Measurements from ENCODE around the gene PAGE1. TPM values are rescaled to one million over a fixed set of nuclear protein-coding genes. Genes with fewer than 3 reads are reported as not detected.

PAGE1 gene
- total RNA-seq, 1 experiment from 2014 or later, result not detected

DNA sequence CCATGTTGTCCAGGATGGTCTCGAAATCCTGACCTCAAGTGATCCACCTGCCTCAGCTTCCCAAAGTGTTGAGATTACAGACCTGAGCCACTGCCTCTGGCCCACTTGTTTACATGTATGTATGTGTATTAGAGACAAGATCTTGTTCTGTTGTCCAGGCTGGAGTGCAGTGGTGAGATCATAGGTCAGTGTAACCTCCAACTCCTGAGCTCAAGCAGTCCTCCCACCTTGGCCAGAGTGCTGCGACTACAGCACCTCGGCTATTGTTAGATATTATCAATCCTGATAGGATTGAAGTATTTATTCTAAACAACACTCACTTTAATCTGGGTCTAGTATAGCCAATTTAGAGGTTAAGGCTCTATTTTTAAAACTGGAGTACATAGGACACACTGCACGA is 36.0 kb downstream of the PAGE1 start:
- intact Hi-C loops (cut with micrococcal nuclease; ENCODE audit: unreplicated experiment), result no loop called here

DNA sequence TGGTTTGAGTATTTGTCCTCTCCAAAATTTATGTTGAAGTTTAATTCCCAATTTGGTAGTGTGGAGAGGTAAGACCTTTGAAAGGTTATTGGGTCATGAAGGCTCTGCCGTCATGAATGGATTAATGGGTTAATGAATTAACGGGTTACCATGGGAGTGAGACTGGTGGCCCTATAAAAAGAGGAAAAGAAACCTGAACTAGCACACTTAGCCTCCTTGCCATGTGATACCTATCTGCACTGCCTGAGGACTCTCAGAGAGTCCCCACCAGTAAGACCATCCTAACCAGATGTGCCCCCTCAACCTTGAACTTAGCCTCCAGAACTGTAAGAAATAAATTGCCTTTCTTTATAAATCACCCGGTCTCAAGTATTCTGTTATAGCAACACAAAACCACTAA is 39.3 kb downstream of the PAGE1 start:
- intact Hi-C loops (cut with micrococcal nuclease; ENCODE audit: unreplicated experiment), result no loop called here
- BruUV-seq (replicated peaks), result no TSS peak
- no peak for DNase-seq (ENCODE audit: low spot score)
- Histone ChIP-seq H3K4me3 (ENCODE audit: low read depth, low read length, poor library complexity, severe bottlenecking) (no peak overlapping the region), H3K27me3 (replicated peaks; ENCODE audit: insufficient read depth, low read depth, low read length, poor library complexity) (no peaks in the 10 kb centered on the region), H3K4me1 (ENCODE audit: insufficient read depth, low read length, poor library complexity, severe bottlenecking) (no peaks in the 10 kb centered on the region), H3K9me3 (ENCODE audit: low read depth, low read length, poor library complexity, severe bottlenecking) (no peaks in the 10 kb centered on the region), H3K36me3 (ENCODE audit: insufficient read depth, low read length, poor library complexity, severe bottlenecking) (no peaks in the 10 kb centered on the region), H3K27ac (ENCODE audit: low read depth, low read length, poor library complexity, severe bottlenecking) (no peak overlapping the region)
- POLR2A ChIA-PET (ENCODE audit: low non-redundant PET), result no interaction called here
- CTCF ChIA-PET, result no interaction called here
- no peak for TF ChIP-seq EZH2 (IDR thresholded peaks at IDR 0.05; ENCODE audit: borderline replicate concordance, low read depth, low read length, poor library complexity, severe bottlenecking)
- TF ChIP-seq, protein P1, sequence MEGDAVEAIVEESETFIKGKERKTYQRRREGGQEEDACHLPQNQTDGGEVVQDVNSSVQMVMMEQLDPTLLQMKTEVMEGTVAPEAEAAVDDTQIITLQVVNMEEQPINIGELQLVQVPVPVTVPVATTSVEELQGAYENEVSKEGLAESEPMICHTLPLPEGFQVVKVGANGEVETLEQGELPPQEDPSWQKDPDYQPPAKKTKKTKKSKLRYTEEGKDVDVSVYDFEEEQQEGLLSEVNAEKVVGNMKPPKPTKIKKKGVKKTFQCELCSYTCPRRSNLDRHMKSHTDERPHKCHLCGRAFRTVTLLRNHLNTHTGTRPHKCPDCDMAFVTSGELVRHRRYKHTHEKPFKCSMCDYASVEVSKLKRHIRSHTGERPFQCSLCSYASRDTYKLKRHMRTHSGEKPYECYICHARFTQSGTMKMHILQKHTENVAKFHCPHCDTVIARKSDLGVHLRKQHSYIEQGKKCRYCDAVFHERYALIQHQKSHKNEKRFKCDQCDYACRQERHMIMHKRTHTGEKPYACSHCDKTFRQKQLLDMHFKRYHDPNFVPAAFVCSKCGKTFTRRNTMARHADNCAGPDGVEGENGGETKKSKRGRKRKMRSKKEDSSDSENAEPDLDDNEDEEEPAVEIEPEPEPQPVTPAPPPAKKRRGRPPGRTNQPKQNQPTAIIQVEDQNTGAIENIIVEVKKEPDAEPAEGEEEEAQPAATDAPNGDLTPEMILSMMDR (conservative IDR thresholded peaks at IDR 0.05; ENCODE audit: low read depth, low read length), result no peak

More for the DNA sequence above, 36.0 kb downstream of the PAGE1 start:
- ChIA-PET CTCF (no interaction called here), POLR2A (ENCODE audit: low non-redundant PET) (no interaction called here)
- H3K9me3 ChIP-seq (ENCODE audit: low read depth, low read length, poor library complexity, severe bottlenecking), result no peaks in the 10 kb centered on the region
- H3K4me1 ChIP-seq (ENCODE audit: insufficient read depth, low read length, poor library complexity, severe bottlenecking), result no peaks in the 10 kb centered on the region
- no peak overlapping the region for H3K4me3 ChIP-seq (ENCODE audit: low read depth, low read length, poor library complexity, severe bottlenecking)
- no peaks in the 10 kb centered on the region for H3K36me3 ChIP-seq (ENCODE audit: insufficient read depth, low read length, poor library complexity, severe bottlenecking)
- no peaks in the 10 kb centered on the region for H3K27me3 ChIP-seq (replicated peaks; ENCODE audit: insufficient read depth, low read depth, low read length, poor library complexity)
- BruUV-seq (replicated peaks), result no TSS peak
- TF ChIP-seq, protein P1 (conservative IDR thresholded peaks at IDR 0.05; ENCODE audit: low read depth, low read length), result no peak
- TF ChIP-seq EZH2 (IDR thresholded peaks at IDR 0.05; ENCODE audit: borderline replicate concordance, low read depth, low read length, poor library complexity, severe bottlenecking), result no peak
- DNase-seq (ENCODE audit: low spot score), result no peak
- no peak overlapping the region for H3K27ac ChIP-seq (ENCODE audit: low read depth, low read length, poor library complexity, severe bottlenecking)

DNA sequence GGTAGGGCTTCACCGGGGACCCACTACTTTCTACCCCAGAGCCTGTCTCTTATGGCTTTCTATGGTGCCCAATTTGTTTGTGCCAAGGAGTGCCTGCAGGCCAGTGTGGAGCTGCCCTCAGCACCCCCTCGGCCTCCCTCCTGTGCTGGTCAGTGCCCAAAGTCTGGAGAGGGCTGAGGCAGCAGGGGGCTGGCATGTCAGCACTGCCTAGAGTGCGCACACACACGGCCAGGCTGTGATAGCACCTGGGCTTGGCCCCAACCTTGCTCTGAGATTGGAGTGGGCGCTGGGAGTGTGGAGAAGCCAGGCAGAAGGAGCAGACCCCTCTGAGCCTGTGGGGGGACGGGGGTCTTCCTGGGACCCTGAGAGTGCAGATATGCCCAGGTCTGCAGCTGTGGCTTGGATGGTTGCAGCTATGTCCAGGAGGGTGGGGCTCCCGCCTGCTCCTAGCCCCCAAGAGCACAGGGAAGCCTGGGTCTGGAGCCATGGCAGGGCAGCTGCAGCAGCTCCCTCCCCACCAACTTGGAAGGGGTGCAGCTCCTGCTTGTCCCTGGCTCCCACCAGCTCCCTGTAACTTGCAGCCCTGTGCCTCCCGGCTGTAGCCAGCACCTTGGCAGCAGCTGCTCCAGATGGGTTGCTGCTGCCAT is 50.7 kb downstream of the PAGE1 start:
- DNase-seq (ENCODE audit: low spot score), result no peak
- Histone ChIP-seq H3K4me1 (ENCODE audit: insufficient read depth, low read length, poor library complexity, severe bottlenecking) (no peaks in the 10 kb centered on the region), H3K36me3 (ENCODE audit: insufficient read depth, low read length, poor library complexity, severe bottlenecking) (no peaks in the 10 kb centered on the region), H3K27me3 (replicated peaks; ENCODE audit: insufficient read depth, low read depth, low read length, poor library complexity) (peaks cover 3% of the 10 kb centered on the region), H3K27ac (ENCODE audit: low read depth, low read length, poor library complexity, severe bottlenecking) (no peak overlapping the region), H3K4me3 (ENCODE audit: low read depth, low read length, poor library complexity, severe bottlenecking) (no peak overlapping the region), H3K9me3 (ENCODE audit: low read depth, low read length, poor library complexity, severe bottlenecking) (no peaks in the 10 kb centered on the region)
- CTCF ChIA-PET, result no interaction called here
- POLR2A ChIA-PET (ENCODE audit: low non-redundant PET), result no interaction called here
- intact Hi-C loops (cut with micrococcal nuclease; ENCODE audit: unreplicated experiment), result no loop called here
- no TSS peak for BruUV-seq (replicated peaks)
- no peak for TF ChIP-seq EZH2 (IDR thresholded peaks at IDR 0.05; ENCODE audit: borderline replicate concordance, low read depth, low read length, poor library complexity, severe bottlenecking)
- TF ChIP-seq, protein P1 (conservative IDR thresholded peaks at IDR 0.05; ENCODE audit: low read depth, low read length), result no peak

Other genes starting within 250 kb of the PAGE1 start
- gene GAGE12C, start 163.8 kb downstream of the PAGE1 start, total RNA-seq (2021), result not detected in 2 replicates
- gene GAGE12D, start 154.3 kb downstream of the PAGE1 start, total RNA-seq (2021), result not detected in 2 replicates
- gene GAGE12E, start 144.7 kb downstream of the PAGE1 start, total RNA-seq (2021), result not detected in 2 replicates
- not detected in 2 replicates for gene GAGE12F, start 135.1 kb downstream of the PAGE1 start, total RNA-seq (2021)
- gene GAGE12G, start 125.6 kb downstream of the PAGE1 start, total RNA-seq (2021), result not detected in 2 replicates
- not detected in 2 replicates for gene GAGE12H, start 116.0 kb downstream of the PAGE1 start, total RNA-seq (2021)
- not detected in 2 replicates for gene GAGE2A, start 106.5 kb downstream of the PAGE1 start, total RNA-seq (2021)
- not detected in 2 replicates for gene GAGE1, start 97.0 kb downstream of the PAGE1 start, total RNA-seq (2021)
- gene PAGE4, start 133.3 kb upstream of the PAGE1 start, total RNA-seq (2021), result not detected in 2 replicates
- gene USP27X, start 183.5 kb upstream of the PAGE1 start, total RNA-seq (2021), result 6.4 and 6.7 TPM in 2 replicates
- 21.4 and 25.3 TPM in 2 replicates for gene CLCN5, start 226.6 kb upstream of the PAGE1 start, total RNA-seq (2021)